ENCODE measurements around the gene LOXHD1. TPM values are rescaled to one million over a fixed set of nuclear protein-coding genes. Genes with fewer than 3 reads are reported as not detected.

Gene LOXHD1
- total RNA-seq, 4 donors from 2014 or later = 0.13 to 0.50 TPM; not detected in 2

GRCh38 chr18:46686186-46686585, 29.2 kb upstream of the LOXHD1 start:
- intact Hi-C loops (cut with DNase I) = no loop called here

GRCh38 chr18:46683252-46683651, 26.2 kb upstream of the LOXHD1 start:
- H3K4me1 ChIP-seq = no peaks in the 10 kb centered on the region

More at GRCh38 chr18:46686186-46686585, 29.2 kb upstream of the LOXHD1 start:
- H3K27ac ChIP-seq (replicated peaks in 1 of 4) = no peak overlapping the region
- H3K4me1 ChIP-seq = no peaks in the 10 kb centered on the region
- no peak for DNase-seq (ENCODE audit: extremely low spot score)
- no peak for TF ChIP-seq EP300 (IDR thresholded peaks at IDR 0.05)
- TF ChIP-seq POLR2AphosphoS5 (IDR thresholded peaks at IDR 0.05) = no peak
- TF ChIP-seq CTCF (IDR thresholded peaks at IDR 0.05) = no peak
- no peak for TF ChIP-seq POLR2A (IDR thresholded peaks at IDR 0.05; ENCODE audit: low read depth)
- H3K4me3 ChIP-seq = no peak overlapping the region
- no peaks in the 10 kb centered on the region for H3K27me3 ChIP-seq
- WGBS = 94% methylated on average over 9 of the region's 9 CpGs
- H3K36me3 ChIP-seq = no peaks in the 10 kb centered on the region
- H3K9me3 ChIP-seq = no peaks in the 10 kb centered on the region

GRCh38 chr18:46680784-46681695, 24.0 kb upstream of the LOXHD1 start:
- intact Hi-C loops (cut with DNase I) = no loop called here
- WGBS = 76% methylated on average over 12 of the region's 12 CpGs

More at GRCh38 chr18:46683252-46683651, 26.2 kb upstream of the LOXHD1 start:
- Histone ChIP-seq H3K9me3 (no peaks in the 10 kb centered on the region), H3K27me3 (no peaks in the 10 kb centered on the region), H3K27ac (replicated peaks in 1 of 4) (no peak overlapping the region), H3K4me3 (no peak overlapping the region), H3K36me3 (no peaks in the 10 kb centered on the region)
- TF ChIP-seq EP300 (IDR thresholded peaks at IDR 0.05) (no peak), POLR2AphosphoS5 (IDR thresholded peaks at IDR 0.05) (no peak), POLR2A (IDR thresholded peaks at IDR 0.05; ENCODE audit: low read depth) (no peak), CTCF (IDR thresholded peaks at IDR 0.05) (no peak)
- intact Hi-C loops (cut with DNase I) = no loop called here
- WGBS = 86% methylated on average over 4 of the region's 4 CpGs
- no peak for DNase-seq (ENCODE audit: extremely low spot score)

GRCh38 chr18:46679846-46680598, 23.0 kb upstream of the LOXHD1 start:
- intact Hi-C loops (cut with DNase I) = no loop called here
- no peaks in the 10 kb centered on the region for H3K27me3 ChIP-seq
- WGBS = 98% methylated on average over 39 of the region's 52 CpGs
- no peak for DNase-seq (ENCODE audit: extremely low spot score)
- no peak overlapping the region for H3K4me3 ChIP-seq
- H3K9me3 ChIP-seq = no peaks in the 10 kb centered on the region
- no peaks in the 10 kb centered on the region for H3K36me3 ChIP-seq
- H3K4me1 ChIP-seq = no peaks in the 10 kb centered on the region
- TF ChIP-seq CTCF (IDR thresholded peaks at IDR 0.05) = no peak
- TF ChIP-seq POLR2AphosphoS5 (IDR thresholded peaks at IDR 0.05) = no peak
- TF ChIP-seq POLR2A (IDR thresholded peaks at IDR 0.05; ENCODE audit: low read depth) = no peak
- no peak for TF ChIP-seq EP300 (IDR thresholded peaks at IDR 0.05)
- H3K27ac ChIP-seq (replicated peaks in 1 of 4) = no peak overlapping the region

More at GRCh38 chr18:46680784-46681695, 24.0 kb upstream of the LOXHD1 start:
- Histone ChIP-seq H3K36me3 (no peaks in the 10 kb centered on the region), H3K9me3 (no peaks in the 10 kb centered on the region), H3K27ac (replicated peaks in 1 of 4) (no peak overlapping the region), H3K27me3 (no peaks in the 10 kb centered on the region), H3K4me1 (no peaks in the 10 kb centered on the region), H3K4me3 (no peak overlapping the region)
- no peak for DNase-seq (ENCODE audit: extremely low spot score)
- TF ChIP-seq CTCF (IDR thresholded peaks at IDR 0.05) = no peak
- TF ChIP-seq POLR2A (IDR thresholded peaks at IDR 0.05; ENCODE audit: low read depth) = no peak
- TF ChIP-seq EP300 (IDR thresholded peaks at IDR 0.05) = no peak
- no peak for TF ChIP-seq POLR2AphosphoS5 (IDR thresholded peaks at IDR 0.05)
